Right lobe of liver (tissue), 4 donors: ENCODE measurements around the gene PTAR1.

Experiments
- CTCF ChIP-seq, 4 donors: fragments of 200-600 bp in 3 of 4; fragments of 450-650 bp in 1 of 4; IDR thresholded peaks; one replicate each; pipeline versions ENCODE4 v1.5.1 to v1.8.0; 2016 to 2022; ENCODE audit warnings: antibody characterized with exemption in 4 of 4, mild to moderate bottlenecking in 2 of 4
- POLR2A ChIP-seq: fragments of 450-650 bp; IDR thresholded peaks from one replicate; pipeline ENCODE4 v1.6.1; 2017; ENCODE audit warnings: antibody characterized with exemption, mild to moderate bottlenecking
- donor health status: DM: no; HTN: no; CAD: no.
- donor health status: DM: no; HTN: no; CAD: no.
- donor health status: DM: no; HTN: yes; CAD: no.

DNA sequence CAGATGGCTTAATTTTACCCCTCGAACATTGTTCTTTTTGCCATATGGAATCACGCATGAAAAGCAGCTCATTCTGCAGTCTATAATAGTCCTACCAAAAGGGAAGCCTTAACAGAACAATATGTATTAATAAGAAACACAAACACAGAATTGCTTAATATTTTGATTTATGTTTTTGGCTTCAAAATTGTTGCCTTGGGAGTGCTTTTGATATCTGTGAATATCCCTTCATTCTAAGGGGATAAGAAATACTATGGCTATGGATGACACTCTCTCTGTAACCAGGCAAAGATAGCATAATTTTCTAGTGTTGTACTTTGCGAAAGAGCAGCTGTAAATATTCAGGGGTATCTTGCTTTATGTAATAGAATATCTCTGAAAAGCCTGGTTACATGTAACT lies 34.5 kb upstream of the PTAR1 start:
- TF ChIP-seq CTCF (IDR thresholded peaks at IDR 0.05) (no peak), POLR2A (no peak)
